ENCODE data around the gene LCT.

The LCT gene

GRCh38 chr2:135742325-135742757 is 94.6 kb downstream of the LCT start:
- peak; percentile 30 for DNase-seq (ENCODE audit: extremely low read depth, low read depth)
- TF ChIP-seq, protein P1, sequence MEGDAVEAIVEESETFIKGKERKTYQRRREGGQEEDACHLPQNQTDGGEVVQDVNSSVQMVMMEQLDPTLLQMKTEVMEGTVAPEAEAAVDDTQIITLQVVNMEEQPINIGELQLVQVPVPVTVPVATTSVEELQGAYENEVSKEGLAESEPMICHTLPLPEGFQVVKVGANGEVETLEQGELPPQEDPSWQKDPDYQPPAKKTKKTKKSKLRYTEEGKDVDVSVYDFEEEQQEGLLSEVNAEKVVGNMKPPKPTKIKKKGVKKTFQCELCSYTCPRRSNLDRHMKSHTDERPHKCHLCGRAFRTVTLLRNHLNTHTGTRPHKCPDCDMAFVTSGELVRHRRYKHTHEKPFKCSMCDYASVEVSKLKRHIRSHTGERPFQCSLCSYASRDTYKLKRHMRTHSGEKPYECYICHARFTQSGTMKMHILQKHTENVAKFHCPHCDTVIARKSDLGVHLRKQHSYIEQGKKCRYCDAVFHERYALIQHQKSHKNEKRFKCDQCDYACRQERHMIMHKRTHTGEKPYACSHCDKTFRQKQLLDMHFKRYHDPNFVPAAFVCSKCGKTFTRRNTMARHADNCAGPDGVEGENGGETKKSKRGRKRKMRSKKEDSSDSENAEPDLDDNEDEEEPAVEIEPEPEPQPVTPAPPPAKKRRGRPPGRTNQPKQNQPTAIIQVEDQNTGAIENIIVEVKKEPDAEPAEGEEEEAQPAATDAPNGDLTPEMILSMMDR (IDR thresholded peaks at IDR 0.05; ENCODE audit: low read depth, low read length) = no peak

DNA sequence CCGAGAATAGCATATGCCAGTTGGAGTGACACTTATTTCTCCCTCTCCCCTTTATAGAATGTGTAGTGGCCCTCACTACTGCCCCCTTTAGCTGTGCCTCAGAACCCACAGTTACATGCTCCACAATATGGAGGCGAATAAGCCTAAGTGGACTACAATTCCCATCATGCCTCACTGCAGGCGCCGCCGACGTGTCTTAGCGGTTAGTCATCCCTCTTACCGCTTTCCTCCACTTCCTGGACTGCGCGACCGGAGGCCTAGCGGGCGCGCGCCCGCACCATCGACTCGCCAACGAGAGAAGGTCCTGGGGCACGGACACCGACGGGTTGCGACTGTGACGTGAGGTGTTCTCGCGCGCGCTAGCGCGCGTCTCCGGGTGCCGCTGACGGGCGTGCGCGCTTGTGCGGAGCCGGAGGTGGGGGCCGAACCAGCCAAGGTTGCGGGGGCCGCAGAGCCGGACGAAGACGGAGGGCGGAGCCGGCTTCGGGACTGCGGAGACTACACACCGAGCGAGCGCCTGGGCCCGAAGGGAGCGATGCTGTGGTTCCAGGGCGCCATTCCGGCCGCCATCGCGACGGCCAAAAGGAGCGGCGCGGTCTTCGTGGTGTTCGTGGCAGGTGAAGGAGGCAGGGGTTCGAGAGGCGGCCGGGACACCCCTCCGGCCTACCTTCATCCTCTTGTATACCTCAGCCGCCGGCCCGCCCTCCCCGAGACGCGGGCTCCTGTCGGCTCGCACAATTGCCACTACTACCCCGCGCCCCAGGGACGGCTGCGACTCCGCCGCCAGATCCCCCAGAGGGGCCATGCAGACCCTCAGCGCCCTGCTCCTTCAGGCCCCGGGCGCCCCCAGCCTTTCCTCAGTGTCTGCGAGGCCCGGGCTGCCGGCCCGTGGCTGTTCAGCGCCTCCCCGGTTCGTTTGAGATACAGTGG is 95.3 kb downstream of the LCT start, which contains the start of gene UBXN4:
Gene UBXN4 (plus strand): TSS at position 461 of the 930 bp plus-strand sequence. CDS start 75 bp downstream, at position 536.
- TF ChIP-seq, protein P1 (IDR thresholded peaks at IDR 0.05; ENCODE audit: low read depth, low read length) = peak; percentile 48
- DNase-seq (ENCODE audit: extremely low read depth, low read depth) = peak; percentile 97

GRCh38 chr2:135741043-135741394 is 96.0 kb downstream of the LCT start:
- TF ChIP-seq, protein P1 (IDR thresholded peaks at IDR 0.05; ENCODE audit: low read depth, low read length) = no peak

DNA sequence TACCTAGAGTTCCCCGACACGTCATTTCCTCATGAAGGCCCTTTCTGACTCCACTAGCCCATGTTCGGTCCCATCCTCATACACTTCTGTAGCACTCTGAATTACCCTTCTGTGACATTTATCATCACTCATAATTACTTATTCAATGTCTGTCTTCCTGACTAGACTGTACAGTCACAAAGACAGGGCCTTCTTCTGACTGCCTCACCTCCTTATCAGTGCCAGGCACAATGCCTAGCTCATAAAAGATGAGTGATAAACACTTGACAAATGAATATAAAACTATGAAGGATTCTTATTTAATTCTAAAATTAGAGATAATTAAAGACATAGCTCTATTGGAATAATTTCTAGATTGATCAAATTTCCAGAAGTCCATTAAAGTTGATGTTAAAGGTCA is 96.8 kb downstream of the LCT start:
- no peak for DNase-seq (ENCODE audit: extremely low read depth, low read depth)
- TF ChIP-seq, protein P1 (IDR thresholded peaks at IDR 0.05; ENCODE audit: low read depth, low read length) = no peak

More at GRCh38 chr2:135741043-135741394, 96.0 kb downstream of the LCT start:
- no peak for DNase-seq (ENCODE audit: extremely low read depth, low read depth)

All from AG09319 (cell line).